ENCODE data around the gene BBS12. TPM values are rescaled to one million over a fixed set of nuclear protein-coding genes. Genes with fewer than 3 reads are reported as not detected.

Gene BBS12
- total and polyA plus RNA-seq, 2 donors (not counting 1 experiment from before 2014, with no cell fraction given) = 3.6 to 8.4 TPM

- Histone ChIP-seq H3K36me3 (ENCODE audit: control insufficient read depth, insufficient read depth, low read length) (no peaks in the 10 kb centered on the region), H3K9ac (ENCODE audit: insufficient read depth, low read length) (no peak overlapping the region), H3K4me1 (ENCODE audit: control insufficient read depth, extremely low read depth, insufficient read depth, low read length) (peaks cover 10% of the 10 kb centered on the region), H3K79me2 (ENCODE audit: control insufficient read depth, insufficient read depth, low read length) (no peaks in the 10 kb centered on the region), H3K27ac (ENCODE audit: insufficient read depth, low read length) (no peak overlapping the region), H3K27me3 (ENCODE audit: control insufficient read depth, insufficient read depth, low read length) (no peaks in the 10 kb centered on the region), H3K4me3 (replicated peaks in 1 of 4; ENCODE audit: control extremely low read depth in 1 of 4, insufficient read depth in 1 of 4, low read depth in 3 of 4, low read length in 4 of 4) (no peak overlapping the region), H2AFZ (ENCODE audit: low read length) (no peak overlapping the region), H4K20me1 (ENCODE audit: control insufficient read depth, extremely low read depth, insufficient read depth, low read length) (no peaks in the 10 kb centered on the region), H3K9me3 (ENCODE audit: control insufficient read depth, insufficient read depth, low read depth, low read length) (no peaks in the 10 kb centered on the region), H3K4me2 (ENCODE audit: extremely low read depth, insufficient read depth, low read length) (no peak overlapping the region)
- DNase-seq (ENCODE audit: low read depth in 2 of 2) = no peak
- no peak for TF ChIP-seq EZH2 (IDR thresholded peaks at IDR 0.05; ENCODE audit: low read length, missing control alignments)
Observed at GRCh38 chr4:122775039-122775438, 42.5 kb downstream of the BBS12 start.

GRCh38 chr4:122775987-122776836 lies 43.7 kb downstream of the BBS12 start:
- Histone ChIP-seq H3K9ac (ENCODE audit: insufficient read depth, low read length) (no peak overlapping the region), H3K27ac (ENCODE audit: insufficient read depth, low read length) (no peak overlapping the region), H3K4me2 (ENCODE audit: extremely low read depth, insufficient read depth, low read length) (no peak overlapping the region), H3K36me3 (ENCODE audit: control insufficient read depth, insufficient read depth, low read length) (no peaks in the 10 kb centered on the region), H3K9me3 (ENCODE audit: control insufficient read depth, insufficient read depth, low read depth, low read length) (no peaks in the 10 kb centered on the region), H4K20me1 (ENCODE audit: control insufficient read depth, extremely low read depth, insufficient read depth, low read length) (no peaks in the 10 kb centered on the region), H3K4me1 (ENCODE audit: control insufficient read depth, extremely low read depth, insufficient read depth, low read length) (peaks cover 10% of the 10 kb centered on the region), H2AFZ (ENCODE audit: low read length) (no peak overlapping the region), H3K79me2 (ENCODE audit: control insufficient read depth, insufficient read depth, low read length) (no peaks in the 10 kb centered on the region), H3K27me3 (ENCODE audit: control insufficient read depth, insufficient read depth, low read length) (no peaks in the 10 kb centered on the region), H3K4me3 (replicated peaks in 1 of 4; ENCODE audit: control extremely low read depth in 1 of 4, insufficient read depth in 1 of 4, low read depth in 3 of 4, low read length in 4 of 4) (no peak overlapping the region)
- TF ChIP-seq, protein P1, sequence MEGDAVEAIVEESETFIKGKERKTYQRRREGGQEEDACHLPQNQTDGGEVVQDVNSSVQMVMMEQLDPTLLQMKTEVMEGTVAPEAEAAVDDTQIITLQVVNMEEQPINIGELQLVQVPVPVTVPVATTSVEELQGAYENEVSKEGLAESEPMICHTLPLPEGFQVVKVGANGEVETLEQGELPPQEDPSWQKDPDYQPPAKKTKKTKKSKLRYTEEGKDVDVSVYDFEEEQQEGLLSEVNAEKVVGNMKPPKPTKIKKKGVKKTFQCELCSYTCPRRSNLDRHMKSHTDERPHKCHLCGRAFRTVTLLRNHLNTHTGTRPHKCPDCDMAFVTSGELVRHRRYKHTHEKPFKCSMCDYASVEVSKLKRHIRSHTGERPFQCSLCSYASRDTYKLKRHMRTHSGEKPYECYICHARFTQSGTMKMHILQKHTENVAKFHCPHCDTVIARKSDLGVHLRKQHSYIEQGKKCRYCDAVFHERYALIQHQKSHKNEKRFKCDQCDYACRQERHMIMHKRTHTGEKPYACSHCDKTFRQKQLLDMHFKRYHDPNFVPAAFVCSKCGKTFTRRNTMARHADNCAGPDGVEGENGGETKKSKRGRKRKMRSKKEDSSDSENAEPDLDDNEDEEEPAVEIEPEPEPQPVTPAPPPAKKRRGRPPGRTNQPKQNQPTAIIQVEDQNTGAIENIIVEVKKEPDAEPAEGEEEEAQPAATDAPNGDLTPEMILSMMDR (conservative IDR thresholded peaks at IDR 0.05 in 1 of 2, IDR thresholded peaks at IDR 0.05 in 1 of 2; ENCODE audit: low read depth in 1 of 2, low read length in 2 of 2) = no peak
- no peak for TF ChIP-seq EZH2 (IDR thresholded peaks at IDR 0.05; ENCODE audit: low read length, missing control alignments)
- DNase-seq (ENCODE audit: low read depth in 2 of 2) = no peak

GRCh38 chr4:122776916-122777315 lies 44.4 kb downstream of the BBS12 start:
- TF ChIP-seq, protein P1 (conservative IDR thresholded peaks at IDR 0.05 in 1 of 2, IDR thresholded peaks at IDR 0.05 in 1 of 2; ENCODE audit: low read depth in 1 of 2, low read length in 2 of 2) = no peak
- TF ChIP-seq EZH2 (IDR thresholded peaks at IDR 0.05; ENCODE audit: low read length, missing control alignments) = no peak
- H3K27ac ChIP-seq (ENCODE audit: insufficient read depth, low read length) = no peak overlapping the region
- H2AFZ ChIP-seq (ENCODE audit: low read length) = no peak overlapping the region
- H3K4me2 ChIP-seq (ENCODE audit: extremely low read depth, insufficient read depth, low read length) = no peak overlapping the region
- no peaks in the 10 kb centered on the region for H3K79me2 ChIP-seq (ENCODE audit: control insufficient read depth, insufficient read depth, low read length)
- H3K4me3 ChIP-seq (replicated peaks in 1 of 4; ENCODE audit: control extremely low read depth in 1 of 4, insufficient read depth in 1 of 4, low read depth in 3 of 4, low read length in 4 of 4) = no peak overlapping the region
- H3K27me3 ChIP-seq (ENCODE audit: control insufficient read depth, insufficient read depth, low read length) = no peaks in the 10 kb centered on the region
- H3K4me1 ChIP-seq (ENCODE audit: control insufficient read depth, extremely low read depth, insufficient read depth, low read length) = peaks cover 8% of the 10 kb centered on the region
- no peaks in the 10 kb centered on the region for H3K9me3 ChIP-seq (ENCODE audit: control insufficient read depth, insufficient read depth, low read depth, low read length)
- H3K36me3 ChIP-seq (ENCODE audit: control insufficient read depth, insufficient read depth, low read length) = no peaks in the 10 kb centered on the region
- peak in 1 of 2 donors; percentile 43 for DNase-seq (ENCODE audit: low read depth in 2 of 2)
- H4K20me1 ChIP-seq (ENCODE audit: control insufficient read depth, extremely low read depth, insufficient read depth, low read length) = no peaks in the 10 kb centered on the region
- no peak overlapping the region for H3K9ac ChIP-seq (ENCODE audit: insufficient read depth, low read length)

Data from fibroblast of lung (primary cell).